ENCODE results near the gene RANBP3L. TPM values are rescaled to one million over a fixed set of nuclear protein-coding genes. Genes with fewer than 3 reads are reported as not detected.

Gene RANBP3L, protein sequence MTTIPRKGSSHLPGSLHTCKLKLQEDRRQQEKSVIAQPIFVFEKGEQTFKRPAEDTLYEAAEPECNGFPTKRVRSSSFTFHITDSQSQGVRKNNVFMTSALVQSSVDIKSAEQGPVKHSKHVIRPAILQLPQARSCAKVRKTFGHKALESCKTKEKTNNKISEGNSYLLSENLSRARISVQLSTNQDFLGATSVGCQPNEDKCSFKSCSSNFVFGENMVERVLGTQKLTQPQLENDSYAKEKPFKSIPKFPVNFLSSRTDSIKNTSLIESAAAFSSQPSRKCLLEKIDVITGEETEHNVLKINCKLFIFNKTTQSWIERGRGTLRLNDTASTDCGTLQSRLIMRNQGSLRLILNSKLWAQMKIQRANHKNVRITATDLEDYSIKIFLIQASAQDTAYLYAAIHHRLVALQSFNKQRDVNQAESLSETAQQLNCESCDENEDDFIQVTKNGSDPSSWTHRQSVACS
- polyA plus RNA-seq (2011; rRNA removed) (not detected in 2 replicates), polyA plus RNA-seq (2017; fragmentation: RNase III; extraction: RNeasy Plus Mini Kit Qiagen cat#74134 plus additional on column Dnase treatment) (not detected in 3 replicates), polyA minus RNA-seq (2011; rRNA and poly(A)+ RNA removed) (not detected in 2 replicates)
- polyA plus RNA-seq (2012; cell fraction: cytosol; rRNA removed) = not detected in 2 replicates
- not detected in 2 replicates for polyA plus RNA-seq (2012; cell fraction: nucleus; rRNA removed)

GRCh38 chr5:36301858-36302603 lies at the start of gene RANBP3L:
RANBP3L (minus strand) TSS chr5:36301902; CDS start chr5:36301416, 486 bp downstream.
- Histone ChIP-seq H3K27ac (no peak within 1 kb of the TSS), H3K4me2 (peak within 1 kb of the TSS; percentile 20; the same call in 1 of the 3 replicates), H3K9me3 (no peaks in the 10 kb centered on the region), H3K4me3 (no peak within 1 kb of the TSS), H3K4me1 (no peaks in the 10 kb centered on the region)
- WGBS (ENCODE audit: missing lambda C conversion rate) = 7% methylated on average over 5 of the region's 5 CpGs
- no peak for DNase-seq (ENCODE audit: low read depth in 1 of 2, low spot score in 1 of 2)
- POLR2A ChIA-PET = no interaction called here
- no peak for TF ChIP-seq FOXS1 (CRISPR knock-in tag; IDR thresholded peaks at IDR 0.05)
- no peak for TF ChIP-seq HEYL (CRISPR knock-in tag; IDR thresholded peaks at IDR 0.05)
- TF ChIP-seq TFCP2L1 (CRISPR knock-in tag; IDR thresholded peaks at IDR 0.05) = no peak
- TF ChIP-seq GATA3 (IDR thresholded peaks at IDR 0.05; ENCODE audit: borderline replicate concordance) = no peak
- TF ChIP-seq EP300 (IDR thresholded peaks at IDR 0.05) = no peak
- TF ChIP-seq ESRRA (IDR thresholded peaks at IDR 0.05; ENCODE audit: borderline replicate concordance, low read length) = no peak
- TF ChIP-seq CHD4 (IDR thresholded peaks at IDR 0.05; ENCODE audit: borderline replicate concordance) = no peak
- no peak for TF ChIP-seq POLR2AphosphoS2 (conservative IDR thresholded peaks at IDR 0.05; ENCODE audit: low read length)
- no peak for TF ChIP-seq CBX8 (IDR thresholded peaks at IDR 0.05)
- TF ChIP-seq ZNF302 (CRISPR knock-in tag; IDR thresholded peaks at IDR 0.05) = no peak
- no peak for TF ChIP-seq HDAC2 (IDR thresholded peaks at IDR 0.05)
- TF ChIP-seq, protein P1, sequence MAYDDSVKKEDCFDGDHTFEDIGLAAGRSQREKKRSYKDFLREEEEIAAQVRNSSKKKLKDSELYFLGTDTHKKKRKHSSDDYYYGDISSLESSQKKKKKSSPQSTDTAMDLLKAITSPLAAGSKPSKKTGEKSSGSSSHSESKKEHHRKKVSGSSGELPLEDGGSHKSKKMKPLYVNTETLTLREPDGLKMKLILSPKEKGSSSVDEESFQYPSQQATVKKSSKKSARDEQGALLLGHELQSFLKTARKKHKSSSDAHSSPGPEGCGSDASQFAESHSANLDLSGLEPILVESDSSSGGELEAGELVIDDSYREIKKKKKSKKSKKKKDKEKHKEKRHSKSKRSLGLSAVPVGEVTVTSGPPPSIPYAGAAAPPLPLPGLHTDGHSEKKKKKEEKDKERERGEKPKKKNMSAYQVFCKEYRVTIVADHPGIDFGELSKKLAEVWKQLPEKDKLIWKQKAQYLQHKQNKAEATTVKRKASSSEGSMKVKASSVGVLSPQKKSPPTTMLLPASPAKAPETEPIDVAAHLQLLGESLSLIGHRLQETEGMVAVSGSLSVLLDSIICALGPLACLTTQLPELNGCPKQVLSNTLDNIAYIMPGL (CRISPR knock-in tag; IDR thresholded peaks at IDR 0.05; ENCODE audit: borderline replicate concordance) = no peak
- no peak for TF ChIP-seq HOXB5 (CRISPR knock-in tag; IDR thresholded peaks at IDR 0.05)
- ATAC-seq = 0 out of 6 replicates have a peak, but pooled peaks have one; percentile 25 to 59
- no peak for FAIRE-seq
- CTCF ChIA-PET = interaction anchor here (1.1 to 1.3 kb wide), 2 partner anchors 13 to 150 kb away, joined by 3 read pairs; partner anchors contain the start of genes LMBRD2 and SKP2

DNA sequence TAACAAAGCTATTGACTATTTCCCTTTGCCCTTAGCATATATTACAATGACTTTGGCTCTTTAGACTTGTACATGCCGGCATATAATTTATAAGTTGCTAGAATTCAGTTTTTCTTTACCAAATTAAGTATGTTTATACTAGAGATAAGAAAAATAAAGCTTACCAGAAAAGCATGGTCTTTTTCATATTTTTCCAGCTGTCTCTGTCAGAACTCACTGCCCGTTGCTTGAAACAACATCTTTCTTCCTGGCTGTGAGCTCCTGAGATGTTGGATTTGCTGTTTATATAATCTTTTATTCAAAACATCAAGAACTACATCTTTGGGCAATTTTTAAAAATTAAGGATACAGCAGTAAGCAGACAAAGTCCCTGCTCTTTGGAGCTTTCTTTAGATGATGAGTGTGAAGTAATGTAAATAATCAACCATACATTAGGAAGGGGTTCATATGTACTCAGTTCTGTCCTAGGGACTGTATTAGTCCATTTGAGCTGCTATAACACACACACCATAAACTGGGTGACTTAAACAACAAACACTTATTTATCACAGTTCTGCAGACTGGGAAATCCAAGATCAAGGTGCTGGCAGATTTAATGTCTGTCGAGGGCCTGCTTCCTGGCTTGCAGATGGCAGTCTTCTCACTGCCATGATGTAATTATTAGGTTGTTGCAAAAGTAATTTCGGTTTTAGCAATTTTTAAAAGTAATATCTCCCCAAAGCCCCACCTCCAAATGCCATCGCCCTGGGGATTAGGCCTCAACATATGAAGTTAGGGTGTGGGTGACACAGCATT lies 45.4 kb upstream of the RANBP3L start:
- H3K4me2 ChIP-seq = no peak overlapping the region
- TF ChIP-seq RNF2 (IDR thresholded peaks at IDR 0.05; ENCODE audit: borderline replicate concordance, low read depth) (no peak), EP300 (IDR thresholded peaks at IDR 0.05) (no peak), CEBPB (IDR thresholded peaks at IDR 0.05) (no peak), PHF8 (IDR thresholded peaks at IDR 0.05; ENCODE audit: borderline replicate concordance, low read depth) (no peak), EHF (CRISPR knock-in tag; IDR thresholded peaks at IDR 0.05) (no peak), TP53 (CRISPR knock-in tag; IDR thresholded peaks at IDR 0.05) (no peak), ZNF302 (CRISPR knock-in tag; IDR thresholded peaks at IDR 0.05) (no peak), MAZ (IDR thresholded peaks at IDR 0.05; ENCODE audit: borderline replicate concordance, low read depth, low read length) (no peak), CHD4 (IDR thresholded peaks at IDR 0.05; ENCODE audit: borderline replicate concordance) (no peak), JUN (IDR thresholded peaks at IDR 0.05) (no peak), NFE2L2 (conservative IDR thresholded peaks at IDR 0.05; ENCODE audit: low read length) (no peak), CBX8 (IDR thresholded peaks at IDR 0.05) (no peak)
- TF ChIP-seq, protein P2, sequence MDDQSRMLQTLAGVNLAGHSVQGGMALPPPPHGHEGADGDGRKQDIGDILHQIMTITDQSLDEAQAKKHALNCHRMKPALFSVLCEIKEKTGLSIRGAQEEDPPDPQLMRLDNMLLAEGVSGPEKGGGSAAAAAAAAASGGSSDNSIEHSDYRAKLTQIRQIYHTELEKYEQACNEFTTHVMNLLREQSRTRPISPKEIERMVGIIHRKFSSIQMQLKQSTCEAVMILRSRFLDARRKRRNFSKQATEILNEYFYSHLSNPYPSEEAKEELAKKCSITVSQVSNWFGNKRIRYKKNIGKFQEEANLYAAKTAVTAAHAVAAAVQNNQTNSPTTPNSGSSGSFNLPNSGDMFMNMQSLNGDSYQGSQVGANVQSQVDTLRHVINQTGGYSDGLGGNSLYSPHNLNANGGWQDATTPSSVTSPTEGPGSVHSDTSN (IDR thresholded peaks at IDR 0.05) = no peak
- TF ChIP-seq, protein P3, sequence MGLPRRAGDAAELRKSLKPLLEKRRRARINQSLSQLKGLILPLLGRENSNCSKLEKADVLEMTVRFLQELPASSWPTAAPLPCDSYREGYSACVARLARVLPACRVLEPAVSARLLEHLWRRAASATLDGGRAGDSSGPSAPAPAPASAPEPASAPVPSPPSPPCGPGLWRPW (IDR thresholded peaks at IDR 0.05) = no peak
- no peak for FAIRE-seq
- H3K27ac ChIP-seq = no peak overlapping the region
- no peaks in the 10 kb centered on the region for H3K9me3 ChIP-seq
- no peaks in the 10 kb centered on the region for H3K4me1 ChIP-seq
- no peak for DNase-seq (ENCODE audit: low read depth in 1 of 2, low spot score in 1 of 2)
- no peak for ATAC-seq
- 34% methylated on average over 5 of the region's 5 CpGs for WGBS (ENCODE audit: missing lambda C conversion rate)
- POLR2A ChIA-PET = no interaction called here
- no peak overlapping the region for H3K4me3 ChIP-seq
- CTCF ChIA-PET = interaction anchor here (1.6 kb wide), 1 partner anchor 105 kb away, joined by 4 read pairs; the partner anchor contains the start of gene NADK2

Data from A549 (cell line).